ENCODE results near the gene GREB1.
A peak's percentile ranks its signal among the peaks of the same experiment; 100 is the strongest.

GREB1 gene

GRCh38 chr2:11596801-11597200 is 63.0 kb downstream of the GREB1 start:
- Histone ChIP-seq H2AFZ (ENCODE audit: low read length, unreplicated experiment) (no peak overlapping the region), H3K4me1 (ENCODE audit: control insufficient read depth, insufficient read depth, low read length, unreplicated experiment) (no peaks in the 10 kb centered on the region), H3K79me2 (ENCODE audit: control insufficient read depth, insufficient read depth, low read length, unreplicated experiment) (no peaks in the 10 kb centered on the region), H3K27ac (ENCODE audit: low read depth, low read length) (no peak overlapping the region), H3K4me3 (ENCODE audit: low read depth, low read length) (no peak overlapping the region), H3K27me3 (ENCODE audit: insufficient read depth, low read length) (peaks cover 27% of the 10 kb centered on the region), H3K36me3 (ENCODE audit: insufficient read depth, low read length) (no peaks in the 10 kb centered on the region)

DNA sequence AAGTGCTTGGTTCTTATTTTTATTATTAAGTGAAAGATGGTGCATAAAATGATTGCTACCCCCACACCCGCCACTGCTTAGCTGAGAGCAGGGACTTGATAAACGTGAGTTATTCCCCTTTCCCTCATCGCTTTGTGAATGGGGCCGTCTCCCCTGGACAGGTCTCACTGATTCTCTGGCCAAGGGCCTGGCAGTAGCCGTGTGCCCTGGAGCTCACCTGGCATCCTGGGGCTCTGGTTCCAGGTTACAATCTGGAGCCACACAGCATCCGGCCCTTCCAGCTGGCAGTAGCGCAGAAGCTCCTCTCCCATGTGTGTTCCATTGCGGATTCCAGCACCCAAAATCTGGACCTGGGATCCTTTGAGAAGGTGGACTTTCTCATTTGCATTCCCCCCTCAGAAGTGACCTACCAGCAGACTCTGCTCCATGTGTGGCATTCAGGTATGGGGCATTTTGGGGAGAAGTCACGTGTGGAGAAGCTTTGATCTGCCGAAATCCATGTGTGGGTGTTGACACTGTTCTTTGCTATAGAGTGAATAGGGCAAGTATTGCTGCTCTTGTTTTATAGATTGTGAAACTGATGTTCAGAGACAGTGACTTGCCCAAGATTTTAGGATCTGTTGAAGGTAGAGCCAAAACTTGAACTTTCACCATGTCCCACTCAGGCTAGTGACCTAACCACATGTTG is 63.8 kb downstream of the GREB1 start:
- H3K36me3 ChIP-seq (ENCODE audit: insufficient read depth, low read length): no peaks in the 10 kb centered on the region
- H3K79me2 ChIP-seq (ENCODE audit: control insufficient read depth, insufficient read depth, low read length, unreplicated experiment): no peaks in the 10 kb centered on the region
- no peak overlapping the region for H3K4me3 ChIP-seq (ENCODE audit: low read depth, low read length)
- no peak overlapping the region for H2AFZ ChIP-seq (ENCODE audit: low read length, unreplicated experiment)
- H3K27ac ChIP-seq (ENCODE audit: low read depth, low read length): no peak overlapping the region
- peaks cover 27% of the 10 kb centered on the region for H3K27me3 ChIP-seq (ENCODE audit: insufficient read depth, low read length)
- peaks cover 4% of the 10 kb centered on the region for H3K4me1 ChIP-seq (ENCODE audit: control insufficient read depth, insufficient read depth, low read length, unreplicated experiment)

- Histone ChIP-seq H2AFZ (ENCODE audit: low read length, unreplicated experiment) (no peak overlapping the region), H3K27ac (ENCODE audit: low read depth, low read length) (no peak overlapping the region), H3K4me3 (ENCODE audit: low read depth, low read length) (no peak overlapping the region), H3K27me3 (ENCODE audit: insufficient read depth, low read length) (peaks cover 27% of the 10 kb centered on the region), H3K36me3 (ENCODE audit: insufficient read depth, low read length) (no peaks in the 10 kb centered on the region), H3K79me2 (ENCODE audit: control insufficient read depth, insufficient read depth, low read length, unreplicated experiment) (no peaks in the 10 kb centered on the region), H3K4me1 (ENCODE audit: control insufficient read depth, insufficient read depth, low read length, unreplicated experiment) (peaks cover 9% of the 10 kb centered on the region)
Measured at GRCh38 chr2:11598228-11598731, 64.4 kb downstream of the GREB1 start.

DNA sequence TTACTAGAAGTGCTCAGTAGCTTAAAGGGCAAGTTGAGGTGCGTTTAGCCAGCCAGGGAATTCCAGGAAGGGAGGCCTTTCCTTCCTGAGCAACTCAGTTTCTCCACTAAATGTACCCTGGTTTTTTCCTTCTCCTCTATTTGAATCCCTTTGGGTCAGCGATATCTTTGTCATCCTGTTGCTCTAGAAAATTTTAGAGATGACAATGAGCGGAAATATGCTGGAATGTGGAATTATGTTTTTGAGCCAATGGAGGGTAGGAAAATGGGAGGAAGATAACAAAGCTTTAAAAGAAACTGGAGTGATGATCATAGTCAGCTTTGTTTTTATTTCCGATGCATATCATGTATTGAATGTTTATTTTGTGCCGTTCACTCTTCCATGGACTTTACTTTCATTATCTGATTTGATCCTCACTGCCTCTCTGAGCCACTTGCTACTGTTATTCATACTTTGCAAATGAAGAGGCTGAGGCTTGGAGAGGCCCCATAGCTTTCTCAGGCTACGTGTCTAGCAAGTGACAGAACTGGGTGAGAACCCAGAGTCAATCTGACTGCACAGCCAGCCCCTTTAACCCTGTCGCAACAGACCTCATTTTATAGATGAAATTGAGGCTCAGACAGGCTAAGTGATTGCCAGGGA is 68.8 kb downstream of the GREB1 start:
- peak overlapping the region; percentile 61 for H3K4me3 ChIP-seq (ENCODE audit: low read depth, low read length)
- H3K27me3 ChIP-seq (ENCODE audit: insufficient read depth, low read length): peaks cover 35% of the 10 kb centered on the region
- peaks cover 9% of the 10 kb centered on the region for H3K4me1 ChIP-seq (ENCODE audit: control insufficient read depth, insufficient read depth, low read length, unreplicated experiment)
- peak overlapping the region; percentile 29 for H2AFZ ChIP-seq (ENCODE audit: low read length, unreplicated experiment)
- H3K36me3 ChIP-seq (ENCODE audit: insufficient read depth, low read length): no peaks in the 10 kb centered on the region
- no peaks in the 10 kb centered on the region for H3K79me2 ChIP-seq (ENCODE audit: control insufficient read depth, insufficient read depth, low read length, unreplicated experiment)
- H3K27ac ChIP-seq (ENCODE audit: low read depth, low read length): no peak overlapping the region

DNA sequence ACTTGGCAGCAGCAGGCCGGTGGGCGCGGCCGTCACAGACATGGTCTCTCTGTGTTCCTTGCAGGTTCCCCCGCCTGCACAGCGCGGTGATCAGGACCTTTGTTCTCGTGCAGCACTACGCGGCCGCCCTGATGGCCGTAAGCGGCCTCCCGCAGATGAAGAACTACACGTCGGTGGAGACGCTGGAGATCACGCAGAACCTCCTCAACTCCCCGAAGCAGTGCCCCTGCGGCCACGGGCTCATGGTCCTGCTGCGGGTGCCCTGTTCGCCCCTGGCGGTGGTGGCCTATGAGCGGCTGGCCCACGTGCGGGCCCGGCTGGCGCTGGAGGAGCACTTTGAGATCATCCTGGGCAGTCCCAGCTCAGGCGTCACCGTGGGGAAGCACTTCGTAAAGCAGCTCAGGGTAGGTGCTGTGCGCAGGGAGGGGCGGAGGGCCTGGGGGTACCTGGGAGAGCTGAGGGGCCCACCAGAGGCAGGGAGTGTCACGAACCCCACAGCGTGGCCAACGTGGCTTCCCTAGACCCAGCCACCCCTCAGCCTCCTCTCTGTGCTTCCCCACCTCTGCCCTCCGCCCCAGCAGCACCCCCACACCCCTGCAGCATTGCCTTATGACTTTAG is 76.9 kb downstream of the GREB1 start:
- no peaks in the 10 kb centered on the region for H3K79me2 ChIP-seq (ENCODE audit: control insufficient read depth, insufficient read depth, low read length, unreplicated experiment)
- no peak overlapping the region for H3K4me3 ChIP-seq (ENCODE audit: low read depth, low read length)
- no peaks in the 10 kb centered on the region for H3K27me3 ChIP-seq (ENCODE audit: insufficient read depth, low read length)
- no peak overlapping the region for H2AFZ ChIP-seq (ENCODE audit: low read length, unreplicated experiment)
- peaks cover 6% of the 10 kb centered on the region for H3K4me1 ChIP-seq (ENCODE audit: control insufficient read depth, insufficient read depth, low read length, unreplicated experiment)
- no peak overlapping the region for H3K27ac ChIP-seq (ENCODE audit: low read depth, low read length)
- H3K36me3 ChIP-seq (ENCODE audit: insufficient read depth, low read length): no peaks in the 10 kb centered on the region

- peaks cover 6% of the 10 kb centered on the region for H3K4me1 ChIP-seq (ENCODE audit: control insufficient read depth, insufficient read depth, low read length, unreplicated experiment)
- H3K4me3 ChIP-seq (ENCODE audit: low read depth, low read length): no peak overlapping the region
- H2AFZ ChIP-seq (ENCODE audit: low read length, unreplicated experiment): no peak overlapping the region
- no peaks in the 10 kb centered on the region for H3K36me3 ChIP-seq (ENCODE audit: insufficient read depth, low read length)
- no peaks in the 10 kb centered on the region for H3K27me3 ChIP-seq (ENCODE audit: insufficient read depth, low read length)
- H3K79me2 ChIP-seq (ENCODE audit: control insufficient read depth, insufficient read depth, low read length, unreplicated experiment): no peaks in the 10 kb centered on the region
- H3K27ac ChIP-seq (ENCODE audit: low read depth, low read length): no peak overlapping the region
Measured at GRCh38 chr2:11611251-11611650, 77.4 kb downstream of the GREB1 start.

- no peaks in the 10 kb centered on the region for H3K79me2 ChIP-seq (ENCODE audit: control insufficient read depth, insufficient read depth, low read length, unreplicated experiment)
- H3K27me3 ChIP-seq (ENCODE audit: insufficient read depth, low read length): no peaks in the 10 kb centered on the region
- no peaks in the 10 kb centered on the region for H3K36me3 ChIP-seq (ENCODE audit: insufficient read depth, low read length)
- no peak overlapping the region for H3K27ac ChIP-seq (ENCODE audit: low read depth, low read length)
- peaks cover 6% of the 10 kb centered on the region for H3K4me1 ChIP-seq (ENCODE audit: control insufficient read depth, insufficient read depth, low read length, unreplicated experiment)
- peak overlapping the region; percentile 50 for H3K4me3 ChIP-seq (ENCODE audit: low read depth, low read length)
- peak overlapping the region; percentile 52 for H2AFZ ChIP-seq (ENCODE audit: low read length, unreplicated experiment)
Measured at GRCh38 chr2:11612553-11613215, 78.8 kb downstream of the GREB1 start.

DNA sequence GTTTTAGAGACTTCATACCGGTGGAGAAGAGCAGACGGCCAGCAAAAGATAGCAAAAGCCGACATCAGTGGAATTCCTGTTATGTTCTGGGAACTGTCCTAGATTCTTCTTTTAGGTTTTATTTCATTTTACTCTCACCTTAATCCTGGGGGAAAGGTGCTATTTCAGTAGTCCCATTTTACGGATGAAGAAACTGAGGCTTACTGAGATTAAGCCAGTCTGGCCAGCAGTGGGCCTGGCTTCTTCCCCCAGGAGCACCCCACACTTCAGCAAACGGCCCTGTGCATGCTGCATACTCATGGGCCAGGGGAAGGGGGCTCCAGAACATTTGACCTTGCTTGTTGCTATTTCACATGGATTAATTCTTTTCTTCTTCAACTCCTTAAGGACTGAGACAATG is 79.5 kb downstream of the GREB1 start:
- Histone ChIP-seq H3K27ac (ENCODE audit: low read depth, low read length) (no peak overlapping the region), H3K79me2 (ENCODE audit: control insufficient read depth, insufficient read depth, low read length, unreplicated experiment) (no peaks in the 10 kb centered on the region), H3K4me3 (ENCODE audit: low read depth, low read length) (no peak overlapping the region), H2AFZ (ENCODE audit: low read length, unreplicated experiment) (no peak overlapping the region), H3K36me3 (ENCODE audit: insufficient read depth, low read length) (no peaks in the 10 kb centered on the region), H3K27me3 (ENCODE audit: insufficient read depth, low read length) (no peaks in the 10 kb centered on the region), H3K4me1 (ENCODE audit: control insufficient read depth, insufficient read depth, low read length, unreplicated experiment) (peaks cover 6% of the 10 kb centered on the region)

- Histone ChIP-seq H3K4me3 (ENCODE audit: low read depth, low read length) (no peak overlapping the region), H2AFZ (ENCODE audit: low read length, unreplicated experiment) (no peak overlapping the region), H3K27ac (ENCODE audit: low read depth, low read length) (no peak overlapping the region), H3K4me1 (ENCODE audit: control insufficient read depth, insufficient read depth, low read length, unreplicated experiment) (peaks cover 6% of the 10 kb centered on the region), H3K36me3 (ENCODE audit: insufficient read depth, low read length) (no peaks in the 10 kb centered on the region), H3K79me2 (ENCODE audit: control insufficient read depth, insufficient read depth, low read length, unreplicated experiment) (no peaks in the 10 kb centered on the region), H3K27me3 (ENCODE audit: insufficient read depth, low read length) (no peaks in the 10 kb centered on the region)
Measured at GRCh38 chr2:11615209-11615608, 81.4 kb downstream of the GREB1 start.

- Histone ChIP-seq H3K27ac (ENCODE audit: low read depth, low read length) (no peak overlapping the region), H3K27me3 (ENCODE audit: insufficient read depth, low read length) (no peaks in the 10 kb centered on the region), H2AFZ (ENCODE audit: low read length, unreplicated experiment) (no peak overlapping the region), H3K4me1 (ENCODE audit: control insufficient read depth, insufficient read depth, low read length, unreplicated experiment) (peaks cover 6% of the 10 kb centered on the region), H3K4me3 (ENCODE audit: low read depth, low read length) (no peak overlapping the region), H3K79me2 (ENCODE audit: control insufficient read depth, insufficient read depth, low read length, unreplicated experiment) (no peaks in the 10 kb centered on the region), H3K36me3 (ENCODE audit: insufficient read depth, low read length) (no peaks in the 10 kb centered on the region)
Measured at GRCh38 chr2:11616097-11616687, 82.3 kb downstream of the GREB1 start.

All from ACC112 (cell line).